GM12891 (cell line): ENCODE results near the gene ARMC8.

ENCODE experiments used
- POLR2A ChIP-seq: IDR thresholded peaks from 2 replicates; pipeline ENCODE4 v1.6.1; 2011; ENCODE audit warnings: low read depth, low read length, control low read depth
- POLR2AphosphoS5 ChIP-seq: IDR thresholded peaks from 2 replicates; pipeline ENCODE4 v1.6.1; 2011; ENCODE audit warnings: low read depth, low read length, control low read depth

- TF ChIP-seq POLR2A = no peak
- no peak for TF ChIP-seq POLR2AphosphoS5
These were observed 12.8 kb downstream of the ARMC8 start for GRCh38 chr3:138199851-138200250.
